GM21367 (cell line): ENCODE data around the gene CACNA1G.

Experiments
- ATAC-seq: cut with Tn5 transposase; IDR thresholded peaks from one replicate; pipeline ENCODE4 v1.9.1; 2021; ENCODE audit not compliant: unreplicated experiment

Gene CACNA1G

GRCh38 chr17:50560185-50560824, at the start of gene CACNA1G:
Gene CACNA1G, plus strand, starts transcription at chr17:50560715. Its CDS starts 745 bp downstream, at chr17:50561460.
- ATAC-seq, result peak; percentile 76

GRCh38 chr17:50511058-50511457, 49.5 kb upstream of the CACNA1G start:
- ATAC-seq, result no peak

GRCh38 chr17:50513495-50513894, 47.0 kb upstream of the CACNA1G start:
- no peak for ATAC-seq

DNA sequence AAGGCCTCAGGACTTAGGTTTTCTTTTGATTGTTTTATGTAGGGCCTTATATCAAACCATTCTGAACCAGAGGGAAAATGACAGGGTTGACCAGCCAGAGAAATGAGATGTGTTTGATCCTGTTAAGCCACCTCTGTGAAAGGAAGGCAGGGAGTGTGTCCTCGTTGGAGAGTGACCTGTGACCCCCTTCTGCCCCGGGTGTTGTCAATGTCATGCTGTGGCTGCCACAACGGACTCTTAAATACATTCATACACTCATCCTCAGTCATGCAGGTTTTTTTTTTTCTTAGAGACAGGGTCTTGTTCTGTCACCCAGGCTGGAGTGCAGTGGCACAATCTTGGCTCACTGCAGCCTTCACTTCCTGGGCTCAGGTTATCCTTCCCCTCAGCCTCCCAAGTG, 46.1 kb upstream of the CACNA1G start:
- ATAC-seq, result no peak

GRCh38 chr17:50514936-50515702, 45.4 kb upstream of the CACNA1G start:
- ATAC-seq, result no peak

DNA sequence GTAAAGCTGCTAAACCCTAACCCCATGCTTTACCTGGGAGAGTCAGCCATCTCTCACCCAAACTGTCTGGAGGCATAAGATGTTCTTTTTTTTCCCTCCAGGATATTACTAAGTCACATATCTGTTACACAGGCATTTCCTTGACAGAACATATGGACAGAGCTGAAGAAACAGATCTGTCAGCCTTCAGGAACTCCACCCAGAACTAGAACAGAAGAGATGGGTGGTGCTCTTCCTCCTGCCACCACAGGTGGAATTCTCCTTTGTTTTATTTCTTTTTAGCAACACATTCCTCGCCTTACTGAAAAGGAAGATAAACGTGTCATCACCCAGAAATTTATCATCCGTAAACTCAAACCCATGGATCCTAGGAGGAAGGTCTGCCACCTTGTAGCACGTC, 43.5 kb upstream of the CACNA1G start:
- no peak for ATAC-seq

- no peak for ATAC-seq
These were observed 42.8 kb upstream of the CACNA1G start for GRCh38 chr17:50517504-50518383.

DNA sequence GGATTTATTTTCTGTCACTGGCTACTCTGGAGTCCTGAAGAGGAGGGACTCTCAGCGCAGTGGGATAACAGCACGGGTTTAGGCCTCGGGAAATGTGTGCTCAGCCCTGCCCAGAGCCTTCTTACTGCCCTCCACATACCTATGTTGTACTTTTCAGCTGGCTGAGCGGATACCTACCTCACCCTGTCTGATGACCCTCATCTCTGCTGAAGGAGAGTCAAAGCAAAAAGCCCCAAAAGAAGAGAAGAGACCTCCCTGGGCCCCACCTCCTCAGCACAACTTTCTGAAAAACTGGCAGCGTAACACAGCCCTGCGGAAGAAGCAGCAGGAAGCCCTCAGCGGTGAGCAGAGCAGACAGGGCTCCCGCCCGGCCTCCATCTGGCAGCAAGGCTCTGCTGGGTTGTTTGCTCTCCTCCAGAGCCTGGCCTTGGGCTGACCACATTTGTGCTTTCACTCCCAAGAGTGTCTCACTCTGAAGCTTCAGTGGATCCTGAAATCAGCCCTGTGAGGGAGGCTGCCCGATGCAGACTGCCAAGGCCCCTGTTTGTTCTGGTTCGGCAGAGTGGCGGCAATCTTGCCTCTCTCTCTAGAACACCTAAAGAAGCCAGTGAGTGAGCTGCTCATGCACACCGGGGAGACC, 42.0 kb upstream of the CACNA1G start:
- no peak for ATAC-seq

DNA sequence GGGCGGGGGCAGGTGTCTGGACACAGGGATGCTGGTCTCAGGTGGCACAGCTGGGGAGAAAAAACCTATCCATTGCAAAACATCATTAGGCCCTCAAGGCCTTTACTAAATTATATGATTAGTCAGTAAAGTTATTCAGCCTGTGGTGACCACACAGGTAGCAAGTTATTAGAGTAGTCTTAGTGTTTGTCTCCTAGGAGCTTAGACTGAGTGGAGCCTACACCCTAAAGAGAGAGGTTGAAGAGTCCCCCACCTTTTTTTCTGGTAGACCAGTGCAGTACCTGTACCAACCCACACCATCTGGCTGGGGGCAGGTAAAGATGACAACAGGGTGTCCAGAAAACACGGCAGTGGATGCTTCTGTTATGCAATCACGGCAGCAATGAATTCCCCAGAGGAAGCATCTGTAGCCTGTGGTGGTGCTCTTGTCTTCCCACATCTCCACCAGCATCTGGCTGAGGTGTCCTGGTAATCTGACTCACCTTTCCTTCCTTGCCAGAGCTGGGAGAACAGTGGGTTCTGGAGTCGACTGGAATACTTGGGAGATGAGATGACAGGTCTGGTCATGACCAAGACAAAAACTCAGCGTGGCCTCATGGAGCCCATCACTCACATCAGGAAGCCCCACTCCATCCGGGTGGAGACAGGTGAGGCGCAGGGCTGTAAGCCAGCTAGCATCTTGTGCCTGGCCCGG, 41.2 kb upstream of the CACNA1G start:
- no peak for ATAC-seq

- no peak for ATAC-seq
These were observed 40.0 kb upstream of the CACNA1G start for GRCh38 chr17:50520483-50520882.

- no peak for ATAC-seq
These were observed 39.0 kb upstream of the CACNA1G start for GRCh38 chr17:50521514-50521913.

- ATAC-seq, result no peak
These were observed 37.7 kb upstream of the CACNA1G start for GRCh38 chr17:50522766-50523165.

DNA sequence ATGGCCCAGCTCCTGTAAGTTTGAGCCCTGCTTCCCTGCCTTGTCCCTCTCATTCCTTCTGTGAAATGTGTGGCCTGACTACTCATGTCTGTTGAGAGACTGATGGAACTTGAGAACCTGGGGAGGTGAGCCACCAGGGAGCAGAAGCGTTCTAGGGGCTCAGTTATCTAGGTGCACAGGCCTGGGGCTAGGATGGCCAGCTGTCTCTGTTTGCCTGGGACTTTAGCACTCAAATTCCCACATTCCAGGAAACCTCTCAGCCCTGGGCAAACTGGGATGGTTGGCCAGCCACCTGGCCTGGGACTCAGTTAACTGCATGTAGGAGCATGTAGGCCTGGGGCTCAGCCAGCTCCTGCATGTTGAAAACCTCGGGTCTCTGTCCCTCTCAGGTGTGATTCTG, 37.3 kb upstream of the CACNA1G start:
- ATAC-seq, result no peak

DNA sequence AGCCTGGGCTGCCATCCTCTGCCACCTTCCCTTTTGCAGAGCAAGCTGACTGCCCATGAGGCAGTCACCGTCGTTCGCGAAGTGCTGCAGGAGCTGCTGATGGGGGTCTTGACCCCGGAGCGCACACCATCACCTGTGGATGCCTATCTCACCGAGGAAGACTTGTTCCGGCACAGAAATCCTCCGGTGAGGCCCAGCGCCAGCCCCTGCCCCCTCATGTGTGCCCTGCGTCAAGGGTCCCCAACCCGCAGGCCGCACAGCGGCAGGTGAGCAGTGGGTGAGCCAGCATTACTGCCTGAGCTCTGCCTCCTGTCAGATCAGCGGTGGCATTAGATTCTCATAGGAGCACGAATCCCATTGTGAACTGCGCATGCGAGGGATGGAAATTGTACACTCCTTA, 35.7 kb upstream of the CACNA1G start:
- ATAC-seq, result no peak

DNA sequence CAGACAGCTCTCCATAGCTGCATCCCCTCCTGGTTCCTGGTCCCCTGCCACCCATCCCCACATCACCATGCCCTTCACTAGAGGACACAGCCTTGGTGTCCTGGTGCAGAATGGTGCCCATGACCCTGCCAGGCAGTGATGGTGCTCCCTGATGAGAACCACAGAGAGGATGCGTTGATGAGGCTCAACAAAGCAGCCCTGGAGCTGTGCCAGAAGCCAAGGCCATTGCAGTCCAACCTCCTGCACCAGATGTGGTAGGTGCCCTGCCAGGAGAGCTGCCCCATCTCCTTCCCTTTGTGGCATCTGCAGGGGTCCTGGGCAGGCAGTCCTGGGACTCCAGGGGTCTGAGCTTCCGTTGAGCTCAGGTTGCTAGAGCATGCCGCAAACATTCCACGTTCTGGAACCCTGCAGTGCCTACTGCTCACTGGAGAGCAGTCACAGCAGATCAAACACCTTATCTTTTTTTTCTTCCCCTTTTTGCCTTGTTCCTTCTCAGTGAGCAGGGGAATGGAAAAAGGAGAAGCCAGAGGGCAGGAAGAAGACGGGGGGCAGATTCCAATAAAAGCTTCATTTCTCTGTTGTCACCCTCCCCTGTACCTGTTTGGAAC, 33.3 kb upstream of the CACNA1G start:
- ATAC-seq, result no peak

DNA sequence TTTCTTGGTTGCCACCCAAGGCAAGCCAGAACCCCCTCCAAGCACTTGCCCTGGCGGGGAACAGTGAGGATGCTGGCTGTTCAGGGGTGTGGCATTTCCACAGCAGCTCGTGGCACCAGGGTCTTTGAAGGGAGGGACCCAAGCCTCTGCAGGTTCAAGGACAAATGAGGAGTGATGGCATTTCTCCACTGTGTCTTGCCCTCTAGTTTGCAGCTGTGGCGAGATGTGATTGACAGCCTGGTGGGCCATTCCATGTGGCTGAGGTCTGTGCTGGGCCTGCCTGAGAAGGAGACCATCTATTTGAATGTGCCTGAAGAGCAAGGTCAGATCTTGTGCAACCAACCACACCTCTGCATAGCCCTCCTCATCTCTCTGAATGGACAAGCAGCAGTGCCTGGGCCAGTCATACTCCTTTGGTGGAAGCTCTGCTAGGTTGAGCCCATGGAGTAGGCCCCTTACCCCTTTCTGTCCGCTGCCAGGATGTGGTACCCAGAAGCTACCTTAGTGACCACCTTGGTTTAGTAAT, 32.5 kb upstream of the CACNA1G start:
- no peak for ATAC-seq

GRCh38 chr17:50529849-50530248, 30.7 kb upstream of the CACNA1G start:
- no peak for ATAC-seq

DNA sequence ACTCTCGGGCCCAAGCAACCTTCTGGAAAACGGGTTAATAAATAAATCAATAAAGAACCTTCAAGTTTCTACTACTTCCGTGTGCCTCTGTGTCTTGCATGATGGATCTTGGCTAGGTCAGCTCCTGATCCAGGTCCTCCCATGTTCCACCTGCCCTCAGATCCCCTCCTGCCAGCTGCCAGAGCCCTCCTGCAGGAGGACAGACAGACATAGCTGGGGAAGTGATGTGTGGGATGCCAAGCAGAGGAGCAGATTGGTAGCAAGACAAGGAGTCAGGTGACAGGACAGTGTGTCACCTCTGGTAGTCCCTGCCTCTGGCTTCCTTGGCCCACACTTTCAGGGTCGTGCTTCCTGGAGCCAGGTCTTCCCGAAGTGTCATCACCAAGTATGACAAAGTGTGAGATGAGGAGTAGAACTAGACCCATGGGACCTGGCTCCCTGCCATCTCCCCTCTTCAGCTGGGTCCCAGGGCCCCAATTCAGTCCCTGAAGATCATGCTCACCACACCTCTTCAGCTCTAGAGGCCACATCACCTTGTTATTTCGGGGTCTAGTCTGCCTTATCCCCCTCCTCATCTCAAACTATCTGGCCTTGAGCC, 29.0 kb upstream of the CACNA1G start:
- ATAC-seq, result no peak

DNA sequence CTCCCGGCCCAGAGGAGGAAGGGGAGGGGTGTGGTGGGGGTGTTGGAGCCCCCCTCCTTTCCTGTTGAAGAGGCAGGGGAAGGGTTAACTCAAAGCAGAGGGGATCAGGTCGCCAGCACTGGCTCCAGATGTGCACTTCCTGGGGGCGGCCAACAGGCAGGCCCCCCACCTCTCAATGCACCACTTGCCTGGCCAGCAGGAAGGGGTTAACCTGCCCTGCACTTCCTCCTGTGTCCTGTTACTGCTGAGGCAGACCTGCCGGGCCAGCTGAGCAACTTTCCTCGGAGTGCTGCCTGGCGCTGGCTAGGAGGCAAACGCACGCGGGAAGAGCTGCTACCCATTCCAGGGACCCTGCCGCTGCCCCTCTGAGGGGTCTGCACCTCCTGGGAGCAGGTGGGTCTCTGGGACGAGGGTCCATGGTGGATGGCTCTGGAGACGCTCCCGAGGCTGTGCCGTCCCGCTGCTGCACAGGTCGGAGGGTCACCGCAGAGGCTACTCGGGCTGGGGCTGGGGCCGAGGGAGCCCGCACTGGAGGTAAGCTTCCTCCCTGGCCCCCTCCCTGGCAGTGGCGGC, 28.0 kb upstream of the CACNA1G start, which contains the start of gene EPN3:
Gene EPN3 (plus strand): TSS at position 284 of the 573 bp plus-strand sequence. CDS start 3,822 bp downstream, outside the sequence.
- no peak for ATAC-seq
